H1 (cell line): ENCODE data around the gene PRKCZ. TPM values are rescaled to one million over a fixed set of nuclear protein-coding genes. Genes with fewer than 3 reads are reported as not detected.

Source experiments
- KDM5A ChIP-seq: fragments of 200-600 bp; IDR thresholded peaks from 2 replicates; pipeline ENCODE4 v1.7.1; 2012; ENCODE audit warnings: mild to moderate bottlenecking, low read length, inconsistent platforms, mixed read lengths
- RAD21 ChIP-seq, 2 experiments: IDR thresholded peaks in 1 of 2; conservative IDR thresholded peaks in 1 of 2; 2 replicates each; pipeline ENCODE4 v1.6.1; 2011; ENCODE audit warnings: low read depth in 2 of 2, low read length in 2 of 2, improper control_type of control experiment in 1 of 2, inconsistent platforms in 1 of 2, mild to moderate bottlenecking in 1 of 2, moderate library complexity in 1 of 2
- SRF ChIP-seq: IDR thresholded peaks from 2 replicates; pipeline ENCODE4 v1.6.1; 2011; ENCODE audit warnings: mild to moderate bottlenecking, low read depth, low read length, moderate library complexity
- polyA plus RNA-seq, 7 experiments: library from polyadenylated mRNA; depleted of rRNA in 3 of 7; stranded (reverse) in 5 of 7; unstranded in 2 of 7; fragments of >200 nt in 5 of 7; fragments of 200-250 nt in 2 of 7; gene quantifications; 1 replicate in 5 of 7; 2 replicates in 1 of 7; 4 replicates in 1 of 7; pipeline versions ENCODE4 v1.2.1 to v1.2.3, GENCODE V29; 2011 to 2013; ENCODE audit warnings: missing spikeins in 2 of 7, mixed read lengths in 2 of 7
- total RNA-seq: library from RNA; stranded (reverse); fragmentation: NEBNext Ultra II Directional; extraction: Animal tissue kit (Norgen Biotek cat#: 25700); gene quantifications from 2 replicates; pipeline ENCODE4 v1.2.1, GENCODE V29; 2021

Gene PRKCZ
- total and polyA plus RNA-seq, 2 of the 8 experiments (the other 6 are each of a cell fraction or from before 2014, with no cell fraction given) = 37.4 to 45.1 TPM

- TF ChIP-seq RAD21 (IDR thresholded peaks at IDR 0.05 in 1 of 2, conservative IDR thresholded peaks at IDR 0.05 in 1 of 2; ENCODE audit: low read depth in 2 of 2, low read length in 2 of 2) (no peak), SRF (no peak), KDM5A (no peak)
Measured at GRCh38 chr1:2129256-2129943, 79.2 kb downstream of the PRKCZ start (continued).
